ENCODE data around the gene TRIM52. TPM values are rescaled to one million over a fixed set of nuclear protein-coding genes. Genes with fewer than 3 reads are reported as not detected.

The TRIM52 gene
- polyA plus RNA-seq, 2 of the 4 experiments (the other 2 are of a cell fraction): 11.1 to 12.1 TPM

- Histone ChIP-seq H3K27ac (no peak overlapping the region), H3K9me3 (no peaks in the 10 kb centered on the region), H3K4me2 (no peak overlapping the region), H3K4me3 (no peak overlapping the region), H3K4me1 (no peaks in the 10 kb centered on the region)
- CTCF ChIA-PET: interaction anchor here (0.6 to 1.5 kb wide), 4 partner anchors 9 to 430 kb away, joined by 3 to 6 read pairs (median 4); no protein-coding TSS in a partner anchor
- POLR2A ChIA-PET: no interaction called here
- DNase-seq (ENCODE audit: low read depth in 1 of 2, low spot score in 1 of 2) (no peak), FAIRE-seq (no peak), ATAC-seq (no peak)
- TF ChIP-seq CHD4 (IDR thresholded peaks at IDR 0.05; ENCODE audit: borderline replicate concordance) (no peak), CHD2 (IDR thresholded peaks at IDR 0.05; ENCODE audit: low read length, partially characterized antibody) (no peak), USF2 (IDR thresholded peaks at IDR 0.05) (no peak), PHF8 (IDR thresholded peaks at IDR 0.05; ENCODE audit: borderline replicate concordance, low read depth) (no peak), SREBF2 (IDR thresholded peaks at IDR 0.05) (no peak), POLR2AphosphoS2 (conservative IDR thresholded peaks at IDR 0.05; ENCODE audit: low read length) (no peak), HEYL (CRISPR knock-in tag; IDR thresholded peaks at IDR 0.05) (no peak), RNF2 (IDR thresholded peaks at IDR 0.05; ENCODE audit: borderline replicate concordance, low read depth) (no peak), HOXA7 (CRISPR knock-in tag; IDR thresholded peaks at IDR 0.05) (no peak), EHF (CRISPR knock-in tag; IDR thresholded peaks at IDR 0.05) (no peak), HOXB5 (CRISPR knock-in tag; IDR thresholded peaks at IDR 0.05) (no peak)
- TF ChIP-seq, protein P1, sequence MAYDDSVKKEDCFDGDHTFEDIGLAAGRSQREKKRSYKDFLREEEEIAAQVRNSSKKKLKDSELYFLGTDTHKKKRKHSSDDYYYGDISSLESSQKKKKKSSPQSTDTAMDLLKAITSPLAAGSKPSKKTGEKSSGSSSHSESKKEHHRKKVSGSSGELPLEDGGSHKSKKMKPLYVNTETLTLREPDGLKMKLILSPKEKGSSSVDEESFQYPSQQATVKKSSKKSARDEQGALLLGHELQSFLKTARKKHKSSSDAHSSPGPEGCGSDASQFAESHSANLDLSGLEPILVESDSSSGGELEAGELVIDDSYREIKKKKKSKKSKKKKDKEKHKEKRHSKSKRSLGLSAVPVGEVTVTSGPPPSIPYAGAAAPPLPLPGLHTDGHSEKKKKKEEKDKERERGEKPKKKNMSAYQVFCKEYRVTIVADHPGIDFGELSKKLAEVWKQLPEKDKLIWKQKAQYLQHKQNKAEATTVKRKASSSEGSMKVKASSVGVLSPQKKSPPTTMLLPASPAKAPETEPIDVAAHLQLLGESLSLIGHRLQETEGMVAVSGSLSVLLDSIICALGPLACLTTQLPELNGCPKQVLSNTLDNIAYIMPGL (CRISPR knock-in tag; IDR thresholded peaks at IDR 0.05; ENCODE audit: borderline replicate concordance): no peak
- TF ChIP-seq, protein P2, sequence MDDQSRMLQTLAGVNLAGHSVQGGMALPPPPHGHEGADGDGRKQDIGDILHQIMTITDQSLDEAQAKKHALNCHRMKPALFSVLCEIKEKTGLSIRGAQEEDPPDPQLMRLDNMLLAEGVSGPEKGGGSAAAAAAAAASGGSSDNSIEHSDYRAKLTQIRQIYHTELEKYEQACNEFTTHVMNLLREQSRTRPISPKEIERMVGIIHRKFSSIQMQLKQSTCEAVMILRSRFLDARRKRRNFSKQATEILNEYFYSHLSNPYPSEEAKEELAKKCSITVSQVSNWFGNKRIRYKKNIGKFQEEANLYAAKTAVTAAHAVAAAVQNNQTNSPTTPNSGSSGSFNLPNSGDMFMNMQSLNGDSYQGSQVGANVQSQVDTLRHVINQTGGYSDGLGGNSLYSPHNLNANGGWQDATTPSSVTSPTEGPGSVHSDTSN (IDR thresholded peaks at IDR 0.05): no peak
- WGBS (ENCODE audit: missing lambda C conversion rate): 67% methylated on average over 2 of the region's 2 CpGs
These were observed 48.0 kb downstream of the TRIM52 start for GRCh38 chr5:181212934-181213333.

DNA sequence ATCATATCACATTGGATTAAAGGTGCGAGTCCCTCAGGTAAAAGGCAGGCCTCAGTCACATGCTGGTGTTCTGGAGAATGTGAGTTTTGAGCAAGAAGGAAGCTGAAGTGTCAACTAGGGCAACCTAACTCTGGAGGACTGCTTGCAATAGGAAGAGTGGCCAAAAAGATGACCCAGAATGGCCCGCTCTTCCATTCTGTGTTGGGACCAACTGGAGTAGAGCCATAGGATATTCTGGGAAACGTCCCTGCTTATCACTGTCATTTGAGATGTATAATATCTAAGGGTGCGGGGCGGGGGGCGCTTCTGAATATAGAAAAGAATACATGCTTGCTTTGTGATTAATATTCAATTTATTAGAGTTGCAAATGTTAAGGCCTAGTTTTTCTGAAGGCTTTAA, 48.9 kb downstream of the TRIM52 start:
- ATAC-seq (no peak), DNase-seq (ENCODE audit: low read depth in 1 of 2, low spot score in 1 of 2) (no peak), FAIRE-seq (no peak)
- H3K4me1 ChIP-seq: no peaks in the 10 kb centered on the region
- H3K9me3 ChIP-seq: no peaks in the 10 kb centered on the region
- H3K4me3 ChIP-seq: no peak overlapping the region
- H3K4me2 ChIP-seq: no peak overlapping the region
- TF ChIP-seq MAX (IDR thresholded peaks at IDR 0.05) (no peak), EHMT2 (IDR thresholded peaks at IDR 0.05; ENCODE audit: low read depth) (no peak), KDM5A (IDR thresholded peaks at IDR 0.05) (no peak), JUN (IDR thresholded peaks at IDR 0.05) (no peak), EHF (CRISPR knock-in tag; IDR thresholded peaks at IDR 0.05) (no peak), PHF8 (IDR thresholded peaks at IDR 0.05; ENCODE audit: borderline replicate concordance, low read depth) (no peak), CEBPB (IDR thresholded peaks at IDR 0.05) (no peak), RCOR1 (IDR thresholded peaks at IDR 0.05; ENCODE audit: low read depth, low read length) (no peak), JUNB (IDR thresholded peaks at IDR 0.05) (no peak), ZFP36 (IDR thresholded peaks at IDR 0.05; ENCODE audit: borderline replicate concordance, partially characterized antibody) (no peak), BHLHE40 (IDR thresholded peaks at IDR 0.05; ENCODE audit: low read depth, low read length) (no peak), SMC3 (IDR thresholded peaks at IDR 0.05) (no peak), NFE2L2 (conservative IDR thresholded peaks at IDR 0.05; ENCODE audit: low read length) (no peak), CBX2 (IDR thresholded peaks at IDR 0.05; ENCODE audit: borderline replicate concordance, low read depth) (no peak), ATOH8 (CRISPR knock-in tag; IDR thresholded peaks at IDR 0.05; ENCODE audit: low read depth) (no peak), CBX8 (IDR thresholded peaks at IDR 0.05) (no peak), HDAC2 (IDR thresholded peaks at IDR 0.05) (no peak)
- TF ChIP-seq, protein P3, sequence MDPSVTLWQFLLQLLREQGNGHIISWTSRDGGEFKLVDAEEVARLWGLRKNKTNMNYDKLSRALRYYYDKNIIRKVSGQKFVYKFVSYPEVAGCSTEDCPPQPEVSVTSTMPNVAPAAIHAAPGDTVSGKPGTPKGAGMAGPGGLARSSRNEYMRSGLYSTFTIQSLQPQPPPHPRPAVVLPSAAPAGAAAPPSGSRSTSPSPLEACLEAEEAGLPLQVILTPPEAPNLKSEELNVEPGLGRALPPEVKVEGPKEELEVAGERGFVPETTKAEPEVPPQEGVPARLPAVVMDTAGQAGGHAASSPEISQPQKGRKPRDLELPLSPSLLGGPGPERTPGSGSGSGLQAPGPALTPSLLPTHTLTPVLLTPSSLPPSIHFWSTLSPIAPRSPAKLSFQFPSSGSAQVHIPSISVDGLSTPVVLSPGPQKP (IDR thresholded peaks at IDR 0.05; ENCODE audit: low read depth, low read length): no peak
- WGBS (ENCODE audit: missing lambda C conversion rate): 94% methylated on average over 6 of the region's 6 CpGs
- no peak overlapping the region for H3K27ac ChIP-seq
- ChIA-PET CTCF (interaction anchor here (0.7 to 2.9 kb wide), 3 partner anchors 22 to 27 kb away, joined by 3 to 10 read pairs (median 6); no protein-coding TSS in a partner anchor), POLR2A (no interaction called here)
